Transverse colon (tissue), 4 donors: ENCODE measurements around the gene UBE2E2. TPM values are rescaled to one million over a fixed set of nuclear protein-coding genes. Genes with fewer than 3 reads are reported as not detected.

Experiments
- DNase-seq: peaks from one replicate; pipeline ENCODE4 v3.0.0-alpha.2; 2019
- H3K27ac ChIP-seq, 4 donors: fragments of 200-600 bp; sonication (generic); 2 replicates each; pipeline ENCODE4 v1.5.1; 2016 to 2018; ENCODE audit warnings: inconsistent platforms in 4 of 4
- H3K27me3 ChIP-seq: fragments of 200-600 bp; sonication (generic); 2 replicates; pipeline ENCODE4 v1.5.1; 2017; ENCODE audit warnings: inconsistent platforms
- H3K36me3 ChIP-seq, 4 donors: fragments of 200-600 bp; sonication (generic); 2 replicates each; pipeline ENCODE4 v1.5.1; 2017 to 2019; ENCODE audit warnings: inconsistent platforms in 4 of 4
- H3K4me1 ChIP-seq, 4 donors: fragments of 200-600 bp; sonication (generic); 2 replicates each; pipeline ENCODE4 v1.5.1; 2017 to 2020; ENCODE audit warnings: inconsistent platforms in 4 of 4
- H3K4me3 ChIP-seq, 4 donors: fragments of 200-600 bp; sonication (generic); 1 replicate in 1 of 4; 2 replicates in 3 of 4; pipeline versions ENCODE4 v1.5.1 to v1.6.1; 2017 to 2019; ENCODE audit warnings: inconsistent platforms in 4 of 4
- H3K9me3 ChIP-seq, 2 donors: fragments of 200-600 bp; sonication (generic); 2 replicates each; pipeline ENCODE4 v1.5.1; 2017 to 2019; ENCODE audit warnings: inconsistent platforms in 2 of 2
- CTCF ChIP-seq, 5 experiments: fragments of 200-600 bp in 3 of 5; fragments of 450-650 bp in 2 of 5; sonication (generic) in 3 of 5; IDR thresholded peaks; 1 replicate in 2 of 5; 2 replicates in 3 of 5; pipeline ENCODE4 v1.5.1; 2016 to 2017; ENCODE audit warnings: antibody characterized with exemption in 5 of 5, inconsistent platforms in 3 of 5, mild to moderate bottlenecking in 2 of 5, moderate library complexity in 1 of 5
- EP300 ChIP-seq: sonication (generic); formaldehyde crosslinking; IDR thresholded peaks from one replicate; pipeline ENCODE4 v1.6.1; 2017; ENCODE audit warnings: antibody characterized with exemption, low read depth
- POLR2A ChIP-seq: fragments of 450-650 bp; IDR thresholded peaks from one replicate; pipeline ENCODE4 v1.6.1; 2016; ENCODE audit warnings: antibody characterized with exemption, mild to moderate bottlenecking, moderate library complexity
- POLR2AphosphoS5 ChIP-seq, 3 donors: sonication (generic); formaldehyde crosslinking; IDR thresholded peaks; one replicate each; pipeline ENCODE4 v1.6.1; 2016; ENCODE audit warnings: antibody characterized with exemption in 3 of 3
- WGBS, 2 donors: methylation state at CpG; one replicate each; pipeline ENCODE4 v1.1.5; 2018; ENCODE audit warnings: low coverage in 1 of 2; 5-methylcytosine and 5-hydroxymethylcytosine counted together
- in situ Hi-C, 4 donors: fragments of 200-750 bp; cut with MboI; loops; one replicate each; pipeline versions ENCODE4 v1.15.0 to v1.15.1; 2017; ENCODE audit warnings: low sequenced_read_pairs in 3 of 4, low pct_ligation_motif_present in 1 of 4, low pct_unique_long_range_greater_than_20kb in 1 of 4
- intact Hi-C: fragments of 100-400 bp; cut with DNase I; formaldehyde crosslinking; loops from one replicate; pipeline ENCODE4 v1.15.1; 2023; ENCODE audit warnings: low total_unique reads
- total RNA-seq, 4 donors: library from RNA; depleted of rRNA; stranded (reverse); fragments of >200 nt; gene quantifications; one replicate each; pipeline ENCODE4 v1.1.0, GENCODE V29; 2016

Gene UBE2E2
- total RNA-seq, 4 donors from 2014 or later, result 5.4 to 133 (median 7.6) TPM

- H3K4me3 ChIP-seq, result no peak overlapping the region
- in situ Hi-C loops (no loop called here), intact Hi-C loops (no loop called here)
- H3K4me1 ChIP-seq, result peaks cover 0 to 3% (median 0%) of the 10 kb centered on the region in 4 donors
- no peak for DNase-seq
- H3K27me3 ChIP-seq, result no peaks in the 10 kb centered on the region
- H3K27ac ChIP-seq, result no peak overlapping the region
- WGBS, 2 donors, result 50 to 53% methylated on average over 1 of the region's 1 CpG
- H3K9me3 ChIP-seq, result no peaks in the 10 kb centered on the region
- no peak for TF ChIP-seq CTCF (IDR thresholded peaks at IDR 0.05)
- TF ChIP-seq POLR2A, result no peak
- TF ChIP-seq POLR2AphosphoS5 (IDR thresholded peaks at IDR 0.05), result no peak
- TF ChIP-seq EP300, result no peak
- H3K36me3 ChIP-seq, result no peaks in the 10 kb centered on the region
Observed at GRCh38 chr3:23249961-23250360, 46.8 kb downstream of the UBE2E2 start.

- Histone ChIP-seq H3K9me3 (no peaks in the 10 kb centered on the region), H3K4me3 (no peak overlapping the region), H3K27me3 (no peaks in the 10 kb centered on the region), H3K4me1 (peaks cover 0 to 8% (median 0%) of the 10 kb centered on the region in 4 donors), H3K27ac (no peak overlapping the region), H3K36me3 (no peaks in the 10 kb centered on the region)
- no peak for TF ChIP-seq POLR2AphosphoS5 (IDR thresholded peaks at IDR 0.05)
- TF ChIP-seq POLR2A, result no peak
- no peak for TF ChIP-seq EP300
- in situ Hi-C loops, result no loop called here
- DNase-seq, result no peak
- intact Hi-C loops, result no loop called here
- WGBS, 2 donors, result 85 to 100% methylated on average over 1 of the region's 1 CpG
Observed at GRCh38 chr3:23252122-23252521, 49.0 kb downstream of the UBE2E2 start.

GRCh38 chr3:23253214-23253613 lies 50.1 kb downstream of the UBE2E2 start:
- TF ChIP-seq CTCF (IDR thresholded peaks at IDR 0.05), result no peak
- TF ChIP-seq EP300, result no peak
- TF ChIP-seq POLR2AphosphoS5 (IDR thresholded peaks at IDR 0.05), result no peak
- no peak for TF ChIP-seq POLR2A
- in situ Hi-C loops (no loop called here), intact Hi-C loops (no loop called here)
- Histone ChIP-seq H3K4me1 (peaks cover 0 to 8% (median 0%) of the 10 kb centered on the region in 4 donors), H3K9me3 (no peaks in the 10 kb centered on the region), H3K27me3 (no peaks in the 10 kb centered on the region), H3K36me3 (no peaks in the 10 kb centered on the region), H3K4me3 (no peak overlapping the region), H3K27ac (no peak overlapping the region)
- DNase-seq, result no peak

GRCh38 chr3:23254282-23254681 lies 51.2 kb downstream of the UBE2E2 start:
- 49 to 79% methylated on average over 2 of the region's 2 CpGs for WGBS, 2 donors
- Histone ChIP-seq H3K9me3 (no peaks in the 10 kb centered on the region), H3K27me3 (no peaks in the 10 kb centered on the region), H3K36me3 (no peaks in the 10 kb centered on the region), H3K27ac (no peak overlapping the region), H3K4me1 (peaks cover 0 to 8% (median 0%) of the 10 kb centered on the region in 4 donors), H3K4me3 (no peak overlapping the region)
- DNase-seq, result no peak
- intact Hi-C loops (no loop called here), in situ Hi-C loops (no loop called here)
- TF ChIP-seq POLR2AphosphoS5 (IDR thresholded peaks at IDR 0.05) (no peak), EP300 (no peak), CTCF (IDR thresholded peaks at IDR 0.05) (no peak), POLR2A (no peak)

GRCh38 chr3:23254835-23255234 lies 51.7 kb downstream of the UBE2E2 start:
- Histone ChIP-seq H3K36me3 (no peaks in the 10 kb centered on the region), H3K4me1 (peaks cover 0 to 8% (median 0%) of the 10 kb centered on the region in 4 donors), H3K27ac (no peak overlapping the region), H3K27me3 (no peaks in the 10 kb centered on the region), H3K4me3 (no peak overlapping the region), H3K9me3 (no peaks in the 10 kb centered on the region)
- no peak for DNase-seq
- intact Hi-C loops (no loop called here), in situ Hi-C loops (no loop called here)
- 43 to 81% methylated on average over 1 to 3 of the region's 3 CpGs for WGBS, 2 donors
- TF ChIP-seq CTCF (IDR thresholded peaks at IDR 0.05), result no peak
- TF ChIP-seq POLR2AphosphoS5 (IDR thresholded peaks at IDR 0.05), result no peak
